HepG2 (cell line): Measurements from ENCODE around the gene ZSCAN4. TPM values are rescaled to one million over a fixed set of nuclear protein-coding genes. Genes with fewer than 3 reads are reported as not detected.

Source experiments
- CBX5 ChIP-seq: sonication (generic); formaldehyde crosslinking; IDR thresholded peaks from 2 replicates; pipeline ENCODE4 v1.4.0; 2020; ENCODE audit warnings: missing genetic modification reagents, borderline replicate concordance
- CEBPB ChIP-seq: IDR thresholded peaks from 2 replicates; pipeline ENCODE4 v1.6.1; 2011; ENCODE audit warnings: low read depth, low read length, improper control_type of control experiment, borderline replicate concordance
- EED ChIP-seq: sonication (generic); formaldehyde crosslinking; IDR thresholded peaks from 2 replicates; pipeline ENCODE4 v1.5.0; 2020; ENCODE audit warnings: mild to moderate bottlenecking, missing genetic modification reagents
- HHEX ChIP-seq: IDR thresholded peaks from 2 replicates; pipeline ENCODE4 v1.6.1; 2016; ENCODE audit warnings: control low read depth
- MAX ChIP-seq: IDR thresholded peaks from 2 replicates; pipeline ENCODE4 v1.6.1; 2012; ENCODE audit warnings: inconsistent platforms
- MTA3 ChIP-seq: sonication (generic); formaldehyde crosslinking; IDR thresholded peaks from 2 replicates; pipeline ENCODE4 v1.4.0; 2020; ENCODE audit warnings: missing genetic modification reagents
- MTF2 ChIP-seq: sonication (generic); formaldehyde crosslinking; IDR thresholded peaks from 2 replicates; pipeline ENCODE4 v1.5.0; 2020; ENCODE audit warnings: missing genetic modification reagents, borderline replicate concordance
- POLR2G ChIP-seq: fragments of 200-400 bp; formaldehyde crosslinking; IDR thresholded peaks from 2 replicates; pipeline ENCODE4 v1.6.1; 2018; ENCODE audit warnings: mild to moderate bottlenecking, low read depth, low read length, moderate library complexity
- REPIN1 ChIP-seq: sonication (generic); formaldehyde crosslinking; IDR thresholded peaks from 2 replicates; pipeline ENCODE4 v1.8.0; 2022; ENCODE audit warnings: missing genetic modification reagents, low read depth, mild to moderate bottlenecking, borderline replicate concordance
- RORA ChIP-seq: sonication (generic); formaldehyde crosslinking; IDR thresholded peaks from 2 replicates; pipeline ENCODE4 v1.5.0; 2020; ENCODE audit warnings: mild to moderate bottlenecking, missing genetic modification reagents, moderate library complexity
- SSRP1 ChIP-seq: IDR thresholded peaks from 2 replicates; pipeline ENCODE4 v1.6.1; 2016; ENCODE audit warnings: control low read depth
- TFDP2 ChIP-seq: sonication (generic); formaldehyde crosslinking; IDR thresholded peaks from 2 replicates; pipeline ENCODE4 v1.4.0; 2020; ENCODE audit warnings: missing genetic modification reagents
- YEATS4 ChIP-seq: sonication (generic); formaldehyde crosslinking; IDR thresholded peaks from 2 replicates; pipeline ENCODE4 v1.4.0; 2020; ENCODE audit warnings: missing genetic modification reagents, borderline replicate concordance
- ZNF234 ChIP-seq: sonication (generic); formaldehyde crosslinking; conservative IDR thresholded peaks from 2 replicates; pipeline ENCODE4 v1.5.1; 2020; ENCODE audit warnings: mild to moderate bottlenecking, missing genetic modification reagents
- ZNF350 ChIP-seq: sonication (generic); formaldehyde crosslinking; IDR thresholded peaks from 2 replicates; pipeline ENCODE4 v1.4.0; 2020; ENCODE audit warnings: mild to moderate bottlenecking, low read depth, missing genetic modification reagents, borderline replicate concordance
- ZNF552 ChIP-seq: sonication (generic); formaldehyde crosslinking; IDR thresholded peaks from 2 replicates; pipeline ENCODE4 v1.9.0; 2022; ENCODE audit warnings: missing genetic modification reagents, mild to moderate bottlenecking, borderline replicate concordance
- ZNF570 ChIP-seq: sonication (generic); formaldehyde crosslinking; IDR thresholded peaks from 2 replicates; pipeline ENCODE4 v1.4.0; 2020; ENCODE audit warnings: mild to moderate bottlenecking, missing genetic modification reagents, borderline replicate concordance
- ZSCAN21 ChIP-seq: sonication (generic); formaldehyde crosslinking; IDR thresholded peaks from 2 replicates; pipeline ENCODE4 v1.8.0; 2022; ENCODE audit warnings: mild to moderate bottlenecking, missing genetic modification reagents, moderate library complexity, borderline replicate concordance
- ZSCAN31 ChIP-seq: sonication (generic); formaldehyde crosslinking; IDR thresholded peaks from 2 replicates; pipeline ENCODE4 v1.5.0; 2020; ENCODE audit warnings: low read depth, mild to moderate bottlenecking, missing genetic modification reagents
- polyA plus RNA-seq, 8 experiments: library from polyadenylated mRNA; depleted of rRNA in 3 of 8; stranded (reverse) in 7 of 8; unstranded in 1 of 8; fragments of >200 nt; fragmentation: Illumina TruSeq in 4 of 8; extraction: Trizol in 4 of 8; gene quantifications; 2 replicates each; pipeline versions ENCODE4 v1.2.1 to v1.2.3, GENCODE V29; 2011 to 2016; ENCODE audit warnings: low read depth in 4 of 8, missing spikeins in 1 of 8, mixed read lengths in 1 of 8; ENCODE audit not compliant: insufficient read depth in 1 of 8
- total RNA-seq, 5 experiments: library from RNA; depleted of rRNA; stranded (reverse); fragments of >200 nt; fragmentation: Illumina TruSeq; extraction: Trizol; gene quantifications; 2 replicates each; pipeline ENCODE4 v1.2.3, GENCODE V29; 2016; ENCODE audit warnings: low read depth in 1 of 5
- TF ChIP-seq, protein P1 (sequence below): sonication (generic); formaldehyde crosslinking; IDR thresholded peaks from 2 replicates; pipeline ENCODE4 v1.8.1; 2023; ENCODE audit warnings: mild to moderate bottlenecking, moderate library complexity, missing genetic modification reagents
- TF ChIP-seq, protein P2 (sequence below): sonication (generic); formaldehyde crosslinking; IDR thresholded peaks from 2 replicates; pipeline ENCODE4; 2020; ENCODE audit warnings: missing genetic modification reagents, mild to moderate bottlenecking, borderline replicate concordance

The ZSCAN4 gene
- total and polyA plus RNA-seq, 2 of the 13 experiments (the other 11 are each of a cell fraction or from before 2014, with no cell fraction given) = 0.60 to 0.73 TPM

DNA sequence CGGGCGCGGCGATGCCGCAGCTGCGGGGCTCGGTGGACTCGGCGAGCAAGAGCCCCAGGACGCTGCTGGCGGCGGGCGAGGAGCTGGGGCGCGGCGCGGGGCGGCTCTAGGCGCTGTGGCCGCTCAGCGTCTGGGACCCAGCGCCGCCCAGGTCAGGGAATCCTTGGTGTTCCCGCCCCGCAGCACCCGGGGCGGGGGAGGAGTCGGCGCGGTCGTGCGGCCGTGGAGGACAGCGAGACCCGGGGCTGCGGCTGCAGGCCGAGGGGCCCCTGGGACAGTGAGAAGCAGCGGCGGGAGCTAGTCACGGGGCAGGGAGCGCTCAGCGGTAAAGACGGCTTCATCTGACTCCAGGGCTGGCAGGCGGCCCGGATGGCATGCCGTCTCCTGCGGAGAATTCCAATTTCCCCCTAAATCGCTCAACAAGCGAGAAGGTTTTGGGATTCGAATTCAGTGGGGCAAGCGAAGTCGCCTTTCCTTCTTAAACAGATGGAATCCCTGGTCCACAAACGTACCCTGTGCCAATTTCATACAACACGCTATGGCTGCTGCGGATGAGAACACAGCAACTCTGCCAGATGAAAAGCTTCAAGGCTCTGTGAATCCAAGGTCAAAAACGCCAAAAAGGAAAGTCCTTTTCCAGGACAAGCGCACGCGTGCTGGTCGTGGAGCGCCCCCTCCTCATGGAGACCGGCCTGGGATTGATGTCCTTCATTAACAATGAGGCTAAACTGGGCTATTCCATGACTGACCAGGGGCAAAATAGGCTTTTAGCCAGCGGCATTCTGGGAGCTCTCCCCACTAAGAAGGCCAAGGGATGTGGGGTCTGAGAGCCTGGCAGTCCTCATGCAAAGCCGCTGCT lies 4.2 kb upstream of the ZSCAN4 start (continued):
- TF ChIP-seq EED (CRISPR knock-in tag) (no peak; the same call in 1 of the 2 replicates), REPIN1 (CRISPR knock-in tag) (peak; percentile 57), MTA3 (no peak), ZNF234 (CRISPR knock-in tag) (peak; percentile 66; the same call in 1 of the 2 replicates), ZSCAN21 (CRISPR knock-in tag) (no peak; the same call in 1 of the 2 replicates), CEBPB (no peak), POLR2G (peak; percentile 70), YEATS4 (peak; percentile 79), SSRP1 (CRISPR knock-in tag) (no peak), HHEX (CRISPR knock-in tag) (no peak), ZNF570 (CRISPR knock-in tag) (no peak), ZSCAN31 (CRISPR knock-in tag) (peak; percentile 88), ZNF552 (CRISPR knock-in tag) (no peak), MTF2 (no peak), TFDP2 (CRISPR knock-in tag) (peak; percentile 76), ZNF350 (peak; percentile 55; the same call in 1 of the 2 replicates), CBX5 (no peak), MAX (peak; percentile 69), RORA (CRISPR knock-in tag) (no peak)
- TF ChIP-seq, protein P1, sequence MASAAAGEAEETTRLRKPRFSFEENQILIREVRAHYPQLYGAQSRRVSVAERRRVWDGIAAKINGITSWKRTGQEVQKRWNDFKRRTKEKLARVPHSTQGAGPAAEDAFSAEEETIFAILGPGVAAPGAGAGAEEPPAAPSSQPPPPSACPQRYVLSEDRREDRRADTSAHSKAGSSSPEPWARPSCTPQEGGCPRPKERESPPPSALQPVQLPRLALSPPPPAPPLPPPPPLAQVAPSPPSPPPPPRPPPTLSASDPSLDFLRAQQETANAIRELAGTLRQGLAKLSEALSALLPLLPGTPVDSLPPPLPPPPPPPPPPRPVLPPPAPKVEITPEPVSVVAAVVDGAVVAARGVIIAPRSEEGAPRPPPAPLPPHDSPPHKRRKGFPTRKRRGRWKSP = peak; percentile 77; the same call in 1 of the 2 replicates
- TF ChIP-seq, protein P2, sequence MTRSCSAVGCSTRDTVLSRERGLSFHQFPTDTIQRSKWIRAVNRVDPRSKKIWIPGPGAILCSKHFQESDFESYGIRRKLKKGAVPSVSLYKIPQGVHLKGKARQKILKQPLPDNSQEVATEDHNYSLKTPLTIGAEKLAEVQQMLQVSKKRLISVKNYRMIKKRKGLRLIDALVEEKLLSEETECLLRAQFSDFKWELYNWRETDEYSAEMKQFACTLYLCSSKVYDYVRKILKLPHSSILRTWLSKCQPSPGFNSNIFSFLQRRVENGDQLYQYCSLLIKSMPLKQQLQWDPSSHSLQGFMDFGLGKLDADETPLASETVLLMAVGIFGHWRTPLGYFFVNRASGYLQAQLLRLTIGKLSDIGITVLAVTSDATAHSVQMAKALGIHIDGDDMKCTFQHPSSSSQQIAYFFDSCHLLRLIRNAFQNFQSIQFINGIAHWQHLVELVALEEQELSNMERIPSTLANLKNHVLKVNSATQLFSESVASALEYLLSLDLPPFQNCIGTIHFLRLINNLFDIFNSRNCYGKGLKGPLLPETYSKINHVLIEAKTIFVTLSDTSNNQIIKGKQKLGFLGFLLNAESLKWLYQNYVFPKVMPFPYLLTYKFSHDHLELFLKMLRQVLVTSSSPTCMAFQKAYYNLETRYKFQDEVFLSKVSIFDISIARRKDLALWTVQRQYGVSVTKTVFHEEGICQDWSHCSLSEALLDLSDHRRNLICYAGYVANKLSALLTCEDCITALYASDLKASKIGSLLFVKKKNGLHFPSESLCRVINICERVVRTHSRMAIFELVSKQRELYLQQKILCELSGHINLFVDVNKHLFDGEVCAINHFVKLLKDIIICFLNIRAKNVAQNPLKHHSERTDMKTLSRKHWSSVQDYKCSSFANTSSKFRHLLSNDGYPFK (CRISPR knock-in tag) = peak; percentile 74; the same call in 1 of the 2 replicates
